HepG2 (cell line): Measurements from ENCODE around the gene UTP25. TPM values are rescaled to one million over a fixed set of nuclear protein-coding genes. Genes with fewer than 3 reads are reported as not detected.

ENCODE experiments used
- BCL6 ChIP-seq: IDR thresholded peaks from 2 replicates; pipeline ENCODE4 v1.6.1; 2016; ENCODE audit warnings: missing genetic modification reagents, missing compliant biosample characterization
- CCDC6 ChIP-seq: sonication (generic); formaldehyde crosslinking; IDR thresholded peaks from 2 replicates; pipeline ENCODE4 v1.8.1; 2022; ENCODE audit warnings: mild to moderate bottlenecking, missing genetic modification reagents, moderate library complexity
- CSRNP2 ChIP-seq: sonication (generic); formaldehyde crosslinking; conservative IDR thresholded peaks from 2 replicates; pipeline ENCODE4 v1.8.0; 2022; ENCODE audit warnings: low read depth, missing genetic modification reagents
- FOXP4 ChIP-seq: sonication (generic); formaldehyde crosslinking; IDR thresholded peaks from 2 replicates; pipeline ENCODE4 v1.4.0; 2020; ENCODE audit warnings: missing genetic modification reagents
- HNRNPL ChIP-seq: fragments of 200-400 bp; formaldehyde crosslinking; IDR thresholded peaks from 2 replicates; pipeline ENCODE4 v1.6.1; 2017; ENCODE audit warnings: mild to moderate bottlenecking, low read depth, low read length
- HOMEZ ChIP-seq: IDR thresholded peaks from 2 replicates; pipeline ENCODE4 v1.6.1; 2016; ENCODE audit warnings: low read depth
- IKZF5 ChIP-seq: IDR thresholded peaks from 2 replicates; pipeline ENCODE4 v1.6.1; 2018; ENCODE audit warnings: missing genetic modification reagents, mild to moderate bottlenecking, missing compliant biosample characterization
- IRF1 ChIP-seq: sonication (generic); formaldehyde crosslinking; IDR thresholded peaks from 2 replicates; pipeline ENCODE4 v1.4.0; 2020; ENCODE audit warnings: low read depth, mild to moderate bottlenecking, missing genetic modification reagents
- JARID2 ChIP-seq: sonication (generic); formaldehyde crosslinking; IDR thresholded peaks from 2 replicates; pipeline ENCODE4 v1.8.1; 2023; ENCODE audit warnings: missing genetic modification reagents, inconsistent platforms; ENCODE audit not compliant: insufficient replicate concordance
- MED1 ChIP-seq: sonication (generic); formaldehyde crosslinking; IDR thresholded peaks from 2 replicates; pipeline ENCODE4 v1.4.0; 2020; ENCODE audit warnings: missing genetic modification reagents
- MXD1 ChIP-seq: sonication (generic); formaldehyde crosslinking; IDR thresholded peaks from 2 replicates; pipeline ENCODE4 v1.4.0; 2020; ENCODE audit warnings: mild to moderate bottlenecking, missing genetic modification reagents
- NCOA2 ChIP-seq: sonication (generic); formaldehyde crosslinking; IDR thresholded peaks from 2 replicates; pipeline ENCODE4 v1.8.0; 2022; ENCODE audit warnings: inconsistent platforms
- NFIC ChIP-seq: IDR thresholded peaks from 2 replicates; pipeline ENCODE4 v1.6.1; 2012; ENCODE audit warnings: mild to moderate bottlenecking, low read length, inconsistent platforms
- NKX3-1 ChIP-seq: sonication (generic); formaldehyde crosslinking; IDR thresholded peaks from 2 replicates; pipeline ENCODE4 v1.5.0; 2020; ENCODE audit warnings: missing genetic modification reagents
- RAD21 ChIP-seq: fragments of 450-650 bp; formaldehyde crosslinking; IDR thresholded peaks from 2 replicates; pipeline ENCODE4 v1.5.0; 2020; ENCODE audit warnings: mild to moderate bottlenecking
- SOX6 ChIP-seq, 2 experiments: fragments of 450-650 bp in 1 of 2; sonication (generic) in 1 of 2; formaldehyde crosslinking in 1 of 2; IDR thresholded peaks; 2 replicates each; pipeline versions ENCODE4 v1.4.0 to v1.6.1; 2017 to 2020; ENCODE audit warnings: antibody characterized with exemption in 1 of 2, mild to moderate bottlenecking in 1 of 2, missing genetic modification reagents in 1 of 2
- ZFP1 ChIP-seq: IDR thresholded peaks from 2 replicates; pipeline ENCODE4 v1.6.1; 2016
- ZFYVE20 ChIP-seq: sonication (generic); formaldehyde crosslinking; IDR thresholded peaks from 2 replicates; pipeline ENCODE4 v1.8.0; 2023; ENCODE audit warnings: low read depth, mild to moderate bottlenecking, moderate library complexity, missing genetic modification reagents, borderline replicate concordance
- ZNF510 ChIP-seq: sonication (generic); formaldehyde crosslinking; IDR thresholded peaks from 2 replicates; pipeline ENCODE4 v1.4.0; 2020; ENCODE audit warnings: low read depth, mild to moderate bottlenecking, missing genetic modification reagents
- ZNF674 ChIP-seq: sonication (generic); formaldehyde crosslinking; IDR thresholded peaks from 2 replicates; pipeline ENCODE4 v1.5.0; 2020; ENCODE audit warnings: low read depth, mild to moderate bottlenecking, missing genetic modification reagents
- ZNF720 ChIP-seq: sonication (generic); formaldehyde crosslinking; IDR thresholded peaks from 2 replicates; pipeline ENCODE4 v1.4.0; 2020; ENCODE audit warnings: missing genetic modification reagents
- polyA plus RNA-seq, 8 experiments: library from polyadenylated mRNA; depleted of rRNA in 3 of 8; stranded (reverse) in 7 of 8; unstranded in 1 of 8; fragments of >200 nt; fragmentation: Illumina TruSeq in 4 of 8; extraction: Trizol in 4 of 8; gene quantifications; 2 replicates each; pipeline versions ENCODE4 v1.2.1 to v1.2.3, GENCODE V29; 2011 to 2016; ENCODE audit warnings: low read depth in 4 of 8, missing spikeins in 1 of 8, mixed read lengths in 1 of 8; ENCODE audit not compliant: insufficient read depth in 1 of 8
- total RNA-seq, 5 experiments: library from RNA; depleted of rRNA; stranded (reverse); fragments of >200 nt; fragmentation: Illumina TruSeq; extraction: Trizol; gene quantifications; 2 replicates each; pipeline ENCODE4 v1.2.3, GENCODE V29; 2016; ENCODE audit warnings: low read depth in 1 of 5

UTP25 gene
- total and polyA plus RNA-seq, 2 of the 13 experiments (the other 11 are each of a cell fraction or from before 2014, with no cell fraction given), result 4.8 to 5.7 TPM

GRCh38 chr1:209827384-209828262 is at the start of gene UTP25 (continued):
- no peak for TF ChIP-seq SOX6 (IDR thresholded peaks at IDR 0.05)
- TF ChIP-seq SOX6 (CRISPR knock-in tag; IDR thresholded peaks at IDR 0.05), result peak; percentile 68
- TF ChIP-seq MED1 (CRISPR knock-in tag), result peak; percentile 65
- TF ChIP-seq CCDC6 (CRISPR knock-in tag), result peak; percentile 53; the same call in 1 of the 2 replicates
- no peak for TF ChIP-seq NKX3-1
- TF ChIP-seq NFIC, result no peak
- TF ChIP-seq IRF1 (CRISPR knock-in tag), result no peak
- TF ChIP-seq IKZF5 (CRISPR knock-in tag), result peak; percentile 76
- no peak; the same call in 1 of the 2 replicates for TF ChIP-seq BCL6
- TF ChIP-seq FOXP4, result peak; percentile 55; the same call in 1 of the 2 replicates
- TF ChIP-seq HOMEZ (CRISPR knock-in tag), result peak; percentile 83; the same call in 1 of the 2 replicates
- TF ChIP-seq MXD1 (CRISPR knock-in tag), result peak; percentile 99; the same call in 1 of the 2 replicates
- no peak for TF ChIP-seq ZNF510 (CRISPR knock-in tag)
- no peak for TF ChIP-seq ZFP1 (CRISPR knock-in tag)
- no peak for TF ChIP-seq HNRNPL
- no peak for TF ChIP-seq RAD21 (CRISPR knock-in tag)
- TF ChIP-seq JARID2 (CRISPR knock-in tag), result no peak
- TF ChIP-seq ZNF674 (CRISPR knock-in tag), result no peak
- TF ChIP-seq ZNF720, result no peak
- peak; percentile 54 for TF ChIP-seq NCOA2 (CRISPR knock-in tag)
- TF ChIP-seq CSRNP2 (CRISPR knock-in tag), result no peak
- TF ChIP-seq ZFYVE20 (CRISPR knock-in tag), result no peak
